PFSK-1 (cell line): ENCODE results near the gene MYT1.

Experiments
- FOXP2 ChIP-seq: optimal IDR thresholded peaks from 2 replicates; pipeline ENCODE3; 2011; ENCODE audit warnings: borderline replicate concordance, control low read depth, inconsistent platforms; ENCODE audit not compliant: insufficient read depth; ENCODE audit errors: extremely low read length, extremely low read depth
- POLR2AphosphoS5 ChIP-seq: IDR thresholded peaks from 2 replicates; pipeline ENCODE4 v1.6.1; 2012; ENCODE audit warnings: low read depth, mild to moderate bottlenecking, control low read depth, low read length, moderate library complexity
- REST ChIP-seq, 2 experiments: IDR thresholded peaks; 2 replicates each; pipeline versions ENCODE4 v1.6.1 to v1.8.0; 2011 to 2012; ENCODE audit warnings: low read depth in 2 of 2, low read length in 2 of 2, control low read depth in 1 of 2, inconsistent platforms in 1 of 2, mild to moderate bottlenecking in 1 of 2, moderate library complexity in 1 of 2; ENCODE audit not compliant: insufficient read depth in 1 of 2
- SIN3A ChIP-seq: IDR thresholded peaks from 2 replicates; pipeline ENCODE4 v1.6.1; 2012; ENCODE audit warnings: mild to moderate bottlenecking, low read length, moderate library complexity, borderline replicate concordance; ENCODE audit not compliant: insufficient read depth
- TAF1 ChIP-seq: IDR thresholded peaks from 2 replicates; pipeline ENCODE4 v1.6.1; 2012; ENCODE audit warnings: low read length, control low read depth, borderline replicate concordance; ENCODE audit not compliant: insufficient read depth

Gene MYT1

GRCh38 chr20:64139199-64140060, 24.8 kb upstream of the MYT1 start:
- TF ChIP-seq FOXP2 (no peak), REST (IDR thresholded peaks at IDR 0.05; ENCODE audit: insufficient read depth in 1 of 2, low read depth in 2 of 2, low read length in 2 of 2) (no peak), TAF1 (no peak), SIN3A (no peak), POLR2AphosphoS5 (no peak)

- TF ChIP-seq FOXP2 (no peak), SIN3A (no peak), POLR2AphosphoS5 (no peak), REST (IDR thresholded peaks at IDR 0.05; ENCODE audit: insufficient read depth in 1 of 2, low read depth in 2 of 2, low read length in 2 of 2) (no peak), TAF1 (no peak)
Measured at GRCh38 chr20:64140061-64140931, 24.0 kb upstream of the MYT1 start.

GRCh38 chr20:64140956-64141355, 23.3 kb upstream of the MYT1 start:
- TF ChIP-seq TAF1: no peak
- no peak for TF ChIP-seq SIN3A
- no peak for TF ChIP-seq REST (IDR thresholded peaks at IDR 0.05; ENCODE audit: insufficient read depth in 1 of 2, low read depth in 2 of 2, low read length in 2 of 2)
- no peak for TF ChIP-seq FOXP2

- TF ChIP-seq FOXP2: no peak
- no peak for TF ChIP-seq SIN3A
- no peak for TF ChIP-seq POLR2AphosphoS5
- no peak for TF ChIP-seq TAF1
- TF ChIP-seq REST (IDR thresholded peaks at IDR 0.05; ENCODE audit: insufficient read depth in 1 of 2, low read depth in 2 of 2, low read length in 2 of 2): no peak
Measured at GRCh38 chr20:64142590-64142989, 21.7 kb upstream of the MYT1 start.
